ENCODE data around the gene CLIC4. TPM values are rescaled to one million over a fixed set of nuclear protein-coding genes. Genes with fewer than 3 reads are reported as not detected.

The CLIC4 gene
- total and polyA plus RNA-seq, 2 donors (not counting 1 experiment from before 2014, with no cell fraction given) = 28.5 to 123 TPM

DNA sequence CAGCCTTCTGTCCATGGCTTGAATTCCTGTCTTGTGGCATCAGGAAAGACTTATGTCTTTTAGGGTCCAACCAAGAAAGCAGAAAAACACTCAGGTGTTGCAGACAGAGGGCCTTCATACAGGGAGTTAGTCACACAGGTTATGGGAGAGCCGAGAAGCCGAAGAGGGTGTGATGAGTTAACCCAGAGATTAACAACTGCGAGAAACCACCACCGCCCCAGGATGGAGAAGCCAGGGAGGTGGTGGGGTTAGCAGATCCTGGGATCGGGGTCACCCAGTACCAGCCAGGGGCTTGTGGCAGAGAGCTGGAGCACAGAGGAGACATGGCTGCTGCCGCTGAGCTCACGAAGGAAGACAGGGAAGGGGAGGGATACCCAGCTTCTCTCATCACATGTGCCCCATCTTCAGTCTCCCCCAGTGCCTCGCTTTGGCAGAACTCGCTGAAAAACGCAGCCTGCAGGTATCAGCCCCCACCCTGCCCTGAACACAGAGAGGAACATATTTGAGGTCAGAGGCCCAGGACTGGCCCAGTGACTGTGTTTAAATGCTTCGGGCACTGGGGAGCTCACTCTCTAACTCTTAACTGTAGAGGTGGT lies 126.2 kb downstream of the CLIC4 start:
- no peak for DNase-seq
- H3K4me2 ChIP-seq (replicated peaks; ENCODE audit: low read depth, low read length, poor library complexity, severe bottlenecking) = peak overlapping the region; percentile 65
- peaks cover 32% of the 10 kb centered on the region for H3K27me3 Mint-ChIP-seq

More for the DNA sequence above, 126.2 kb downstream of the CLIC4 start:
- no peak for TF ChIP-seq EZH2 (IDR thresholded peaks at IDR 0.05; ENCODE audit: borderline replicate concordance, insufficient read depth, low read depth, low read length, poor library complexity, severe bottlenecking)
- TF ChIP-seq, protein P1, sequence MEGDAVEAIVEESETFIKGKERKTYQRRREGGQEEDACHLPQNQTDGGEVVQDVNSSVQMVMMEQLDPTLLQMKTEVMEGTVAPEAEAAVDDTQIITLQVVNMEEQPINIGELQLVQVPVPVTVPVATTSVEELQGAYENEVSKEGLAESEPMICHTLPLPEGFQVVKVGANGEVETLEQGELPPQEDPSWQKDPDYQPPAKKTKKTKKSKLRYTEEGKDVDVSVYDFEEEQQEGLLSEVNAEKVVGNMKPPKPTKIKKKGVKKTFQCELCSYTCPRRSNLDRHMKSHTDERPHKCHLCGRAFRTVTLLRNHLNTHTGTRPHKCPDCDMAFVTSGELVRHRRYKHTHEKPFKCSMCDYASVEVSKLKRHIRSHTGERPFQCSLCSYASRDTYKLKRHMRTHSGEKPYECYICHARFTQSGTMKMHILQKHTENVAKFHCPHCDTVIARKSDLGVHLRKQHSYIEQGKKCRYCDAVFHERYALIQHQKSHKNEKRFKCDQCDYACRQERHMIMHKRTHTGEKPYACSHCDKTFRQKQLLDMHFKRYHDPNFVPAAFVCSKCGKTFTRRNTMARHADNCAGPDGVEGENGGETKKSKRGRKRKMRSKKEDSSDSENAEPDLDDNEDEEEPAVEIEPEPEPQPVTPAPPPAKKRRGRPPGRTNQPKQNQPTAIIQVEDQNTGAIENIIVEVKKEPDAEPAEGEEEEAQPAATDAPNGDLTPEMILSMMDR (IDR thresholded peaks at IDR 0.05) = no peak
- intact Hi-C loops (cut with micrococcal nuclease) = no loop called here
- Histone ChIP-seq H3K27ac (ENCODE audit: low read length in 2 of 2) (no peak overlapping the region), H3K4me3 (ENCODE audit: control extremely low read depth in 1 of 5, extremely low read depth in 1 of 5, insufficient read depth in 1 of 5, low read depth in 2 of 5, low read length in 4 of 5) (no peak overlapping the region), H3K9ac (ENCODE audit: low read length) (no peak overlapping the region), H3K27me3 (replicated peaks in 1 of 4; ENCODE audit: control extremely low read depth in 1 of 4, control insufficient read depth in 3 of 4, insufficient read depth in 4 of 4, low read length in 3 of 4) (peaks cover 0 to 27% (median 6%) of the 10 kb centered on the region in 4 experiments), H2AFZ (ENCODE audit: insufficient read depth, low read depth, low read length, poor library complexity, severe bottlenecking) (peak overlapping the region; percentile 54), H4K20me1 (ENCODE audit: control insufficient read depth, insufficient read depth, low read length, poor library complexity, severe bottlenecking) (no peaks in the 10 kb centered on the region), H3K9me3 (ENCODE audit: control extremely low read depth in 1 of 3, control insufficient read depth in 2 of 3, insufficient read depth in 1 of 3, low read length in 2 of 3) (no peaks in the 10 kb centered on the region), H3K36me3 (replicated peaks in 1 of 2; ENCODE audit: control extremely low read depth in 1 of 2, control insufficient read depth in 1 of 2, extremely low read depth in 1 of 2, insufficient read depth in 2 of 2, low read length in 1 of 2) (no peaks in the 10 kb centered on the region), H3K4me1 (ENCODE audit: control insufficient read depth in 2 of 2, insufficient read depth in 2 of 2, low read length in 2 of 2) (peaks cover 11 to 24% of the 10 kb centered on the region in 2 donors), H3K79me2 (ENCODE audit: control insufficient read depth, insufficient read depth, low read length) (no peaks in the 10 kb centered on the region)
- Mint-ChIP-seq H3K27ac (no peak overlapping the region), H3K4me1 (peaks cover 18% of the 10 kb centered on the region), H3K4me3 (peak overlapping the region; percentile 56), H3K9me3 (ENCODE audit: insufficient read depth) (no peaks in the 10 kb centered on the region)
- WGBS (ENCODE audit: insufficient coverage) = 87% methylated on average over 7 of the region's 11 CpGs
- no peak for ATAC-seq (ENCODE audit: low read depth)
- CTCF ChIA-PET = no interaction called here
- POLR2A ChIA-PET = no interaction called here

Measured in B cell (primary cell).